ENCODE measurements around the gene CCHCR1. TPM values are rescaled to one million over a fixed set of nuclear protein-coding genes. Genes with fewer than 3 reads are reported as not detected.

The CCHCR1 gene
- total RNA-seq, 4 donors from 2014 or later, result 10.7 to 33.4 (median 16.5) TPM

GRCh38 chr6:31132806-31133205 is 24.8 kb downstream of the CCHCR1 start:
- TF ChIP-seq POLR2A (IDR thresholded peaks at IDR 0.05), result no peak
- no peak for TF ChIP-seq POLR2AphosphoS5 (IDR thresholded peaks at IDR 0.05)
- TF ChIP-seq EP300 (IDR thresholded peaks at IDR 0.05), result no peak
- no peak for TF ChIP-seq CTCF (IDR thresholded peaks at IDR 0.05)
- H3K9me3 ChIP-seq, result no peaks in the 10 kb centered on the region
- H3K27ac ChIP-seq, result no peak overlapping the region
- 51% methylated on average over 6 of the region's 6 CpGs for WGBS
- no peaks in the 10 kb centered on the region for H3K27me3 ChIP-seq
- H3K4me3 ChIP-seq, result no peak overlapping the region
- DNase-seq (ENCODE audit: low spot score in 2 of 2), result no peak
- no peaks in the 10 kb centered on the region for H3K36me3 ChIP-seq
- peaks cover 11% of the 10 kb centered on the region for H3K4me1 ChIP-seq

GRCh38 chr6:31131595-31131994 is 26.0 kb downstream of the CCHCR1 start:
- 89% methylated on average over 3 of the region's 3 CpGs for WGBS
- H3K9me3 ChIP-seq, result no peaks in the 10 kb centered on the region
- no peaks in the 10 kb centered on the region for H3K27me3 ChIP-seq
- H3K27ac ChIP-seq, result no peak overlapping the region
- no peaks in the 10 kb centered on the region for H3K36me3 ChIP-seq
- TF ChIP-seq CTCF (IDR thresholded peaks at IDR 0.05) (no peak), POLR2AphosphoS5 (IDR thresholded peaks at IDR 0.05) (no peak), EP300 (IDR thresholded peaks at IDR 0.05) (no peak), POLR2A (IDR thresholded peaks at IDR 0.05) (no peak)
- no peak overlapping the region for H3K4me3 ChIP-seq
- no peak for DNase-seq (ENCODE audit: low spot score in 2 of 2)
- peaks cover 19% of the 10 kb centered on the region for H3K4me1 ChIP-seq

GRCh38 chr6:31130751-31131150 is 26.9 kb downstream of the CCHCR1 start:
- Histone ChIP-seq H3K36me3 (no peaks in the 10 kb centered on the region), H3K4me1 (peaks cover 27% of the 10 kb centered on the region), H3K27ac (no peak overlapping the region), H3K27me3 (no peaks in the 10 kb centered on the region), H3K9me3 (no peaks in the 10 kb centered on the region), H3K4me3 (no peak overlapping the region)
- 94% methylated on average over 3 of the region's 3 CpGs for WGBS
- TF ChIP-seq POLR2AphosphoS5 (IDR thresholded peaks at IDR 0.05) (no peak), CTCF (IDR thresholded peaks at IDR 0.05) (no peak), POLR2A (IDR thresholded peaks at IDR 0.05) (no peak), EP300 (IDR thresholded peaks at IDR 0.05) (no peak)
- no peak for DNase-seq (ENCODE audit: low spot score in 2 of 2)

GRCh38 chr6:31129130-31129529 is 28.5 kb downstream of the CCHCR1 start:
- no peaks in the 10 kb centered on the region for H3K9me3 ChIP-seq
- H3K36me3 ChIP-seq, result no peaks in the 10 kb centered on the region
- TF ChIP-seq POLR2AphosphoS5 (IDR thresholded peaks at IDR 0.05) (no peak), POLR2A (IDR thresholded peaks at IDR 0.05) (no peak), EP300 (IDR thresholded peaks at IDR 0.05) (no peak), CTCF (IDR thresholded peaks at IDR 0.05) (no peak)
- peaks cover 38% of the 10 kb centered on the region for H3K4me1 ChIP-seq
- no peaks in the 10 kb centered on the region for H3K27me3 ChIP-seq
- DNase-seq (ENCODE audit: low spot score in 2 of 2), result no peak
- no peak overlapping the region for H3K4me3 ChIP-seq
- WGBS, result 54% methylated on average over 4 of the region's 4 CpGs
- no peak overlapping the region for H3K27ac ChIP-seq

- WGBS, result 7% methylated on average over 8 of the region's 8 CpGs
- no peak for DNase-seq (ENCODE audit: low spot score in 2 of 2)
- peaks cover 42% of the 10 kb centered on the region for H3K4me1 ChIP-seq
Measured at GRCh38 chr6:31128093-31128676, 29.4 kb downstream of the CCHCR1 start.

More at GRCh38 chr6:31128093-31128676, 29.4 kb downstream of the CCHCR1 start:
- H3K4me3 ChIP-seq, result no peak overlapping the region
- TF ChIP-seq CTCF (IDR thresholded peaks at IDR 0.05) (peak; percentile 62 to 88), POLR2A (IDR thresholded peaks at IDR 0.05) (no peak)
- H3K36me3 ChIP-seq, result no peaks in the 10 kb centered on the region
- no peak overlapping the region for H3K27ac ChIP-seq
- no peaks in the 10 kb centered on the region for H3K27me3 ChIP-seq
- no peaks in the 10 kb centered on the region for H3K9me3 ChIP-seq
